Measurements from ENCODE around the gene PKP4.

PKP4 gene

GRCh38 chr2:158718851-158719250 is 262.1 kb downstream of the PKP4 start:
- DNase-seq (ENCODE audit: low read depth in 2 of 2) = no peak

GRCh38 chr2:158719403-158719802 is 262.7 kb downstream of the PKP4 start:
- no peak for DNase-seq (ENCODE audit: low read depth in 2 of 2)

GRCh38 chr2:158722266-158723105 is 265.7 kb downstream of the PKP4 start:
- DNase-seq (ENCODE audit: low read depth in 2 of 2) = no peak

GRCh38 chr2:158723181-158723838 is 266.6 kb downstream of the PKP4 start:
- DNase-seq (ENCODE audit: low read depth in 2 of 2) = no peak

GRCh38 chr2:158723921-158724802 is 267.4 kb downstream of the PKP4 start:
- DNase-seq (ENCODE audit: low read depth in 2 of 2) = no peak

GRCh38 chr2:158724803-158725381 is 268.1 kb downstream of the PKP4 start:
- DNase-seq (ENCODE audit: low read depth in 2 of 2) = no peak

DNA sequence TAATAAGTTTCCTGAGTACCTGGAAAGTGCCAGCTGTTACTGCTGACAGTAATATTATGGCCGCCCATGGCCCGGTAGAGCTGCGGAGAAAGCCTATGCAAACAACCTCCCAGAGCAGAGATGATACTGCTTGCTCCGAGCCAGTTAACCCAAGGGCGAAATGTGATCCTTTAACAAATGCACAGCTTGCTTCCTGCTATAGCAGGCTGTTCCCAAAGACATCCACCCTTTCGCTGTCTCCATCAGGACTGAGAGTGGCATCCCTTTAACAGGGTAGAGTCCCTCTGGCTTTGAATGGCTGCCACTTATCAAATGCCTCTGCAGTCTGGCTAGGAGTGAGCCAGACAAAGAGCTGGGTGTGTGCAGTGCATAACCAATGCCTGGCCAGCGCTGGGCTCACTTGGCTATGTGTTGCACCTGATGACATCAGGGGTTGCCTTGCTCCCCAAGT is 268.7 kb downstream of the PKP4 start:
- DNase-seq (ENCODE audit: low read depth in 2 of 2) = no peak

DNA sequence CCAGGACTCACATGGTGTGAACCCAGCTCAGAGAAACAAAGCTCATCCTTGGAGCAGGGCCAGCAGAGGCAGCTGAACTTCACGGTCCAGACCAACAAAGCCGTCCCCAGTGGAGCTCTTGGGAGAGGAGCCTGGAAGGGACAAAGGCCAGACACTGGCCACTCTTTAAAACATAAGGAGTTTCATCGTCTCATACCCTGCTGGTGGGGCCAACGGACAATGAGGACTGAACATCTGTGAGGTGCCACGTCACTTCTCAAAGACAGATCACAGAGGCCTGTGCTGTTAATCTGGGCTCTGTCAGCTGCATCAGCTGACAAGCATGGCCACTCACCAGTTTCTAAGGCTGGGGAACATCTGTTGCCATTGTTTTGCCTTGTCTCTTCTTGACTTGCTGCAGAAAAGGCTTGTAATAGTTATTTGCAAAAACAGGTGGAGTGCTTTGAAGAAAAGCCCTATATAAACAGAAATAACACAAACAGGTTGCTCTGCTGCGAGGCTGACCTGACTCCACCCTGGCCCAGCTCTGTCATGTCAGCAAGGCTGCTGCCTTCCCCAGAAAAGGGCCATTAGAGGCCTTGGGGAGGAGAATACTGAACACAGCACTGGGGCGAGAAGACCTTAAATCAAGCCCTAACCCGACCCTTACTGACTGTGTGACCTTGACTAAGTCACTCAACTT is 270.3 kb downstream of the PKP4 start:
- no peak for DNase-seq (ENCODE audit: low read depth in 2 of 2)

- no peak for DNase-seq (ENCODE audit: low read depth in 2 of 2)
Observed at GRCh38 chr2:158728422-158728821, 271.7 kb downstream of the PKP4 start.

- no peak for DNase-seq (ENCODE audit: low read depth in 2 of 2)
Observed at GRCh38 chr2:158729451-158729850, 272.7 kb downstream of the PKP4 start.

- no peak for DNase-seq (ENCODE audit: low read depth in 2 of 2)
Observed at GRCh38 chr2:158729873-158730620, 273.3 kb downstream of the PKP4 start.

DNA sequence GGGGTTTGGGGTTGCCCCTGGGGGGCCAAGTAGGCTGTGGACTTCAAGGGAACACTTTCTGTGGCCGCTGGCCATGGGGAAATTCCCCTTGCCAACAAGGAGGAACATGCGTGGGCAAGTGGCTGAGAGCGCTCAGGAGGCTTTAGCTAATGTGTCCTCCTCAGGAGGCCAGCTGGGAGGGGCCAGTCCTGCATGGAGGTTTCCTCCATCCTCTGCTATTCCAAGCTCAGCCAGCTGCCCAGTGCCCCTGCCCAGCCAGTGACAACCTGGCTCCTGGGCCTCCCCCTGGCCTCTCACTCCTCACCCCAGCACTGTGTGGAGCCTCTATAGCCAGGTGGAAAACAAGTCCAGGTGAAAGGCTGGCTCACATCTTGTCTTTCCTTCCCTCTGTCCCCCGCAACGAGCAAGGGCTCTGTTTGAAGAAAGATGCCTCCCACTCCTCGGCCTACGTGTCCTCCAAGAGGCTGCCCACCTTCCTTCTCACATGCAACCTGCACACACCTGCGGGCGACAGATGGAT is 273.9 kb downstream of the PKP4 start:
- DNase-seq (ENCODE audit: low read depth in 2 of 2) = no peak

DNA sequence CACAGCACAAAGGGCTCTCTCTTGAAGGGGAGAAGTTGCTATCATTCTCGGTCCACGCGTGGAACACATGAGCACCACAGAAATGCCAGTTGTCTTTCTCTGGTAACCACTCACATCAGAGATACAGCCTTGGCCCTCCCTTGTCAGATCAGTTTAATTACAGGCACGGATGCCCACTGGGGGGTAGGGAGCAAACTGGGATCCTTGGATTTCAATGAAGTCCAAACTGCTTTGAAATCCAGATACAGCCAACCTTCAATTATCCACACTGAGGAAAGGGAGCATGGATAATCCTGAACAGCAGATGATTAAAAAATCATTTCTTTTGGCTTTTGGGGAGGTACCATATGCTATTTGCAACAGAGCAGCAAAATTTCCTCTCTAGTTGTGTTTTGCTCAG is 274.6 kb downstream of the PKP4 start:
- no peak for DNase-seq (ENCODE audit: low read depth in 2 of 2)
